Rectal smooth muscle tissue (tissue), 1 donor: ENCODE data around the gene TEX14.

Source experiments
- H3K27ac ChIP-seq: one replicate; pipeline ENCODE4 v1.7.0; 2013; ENCODE audit warnings: low read depth, low read length, inconsistent platforms
- H3K27me3 ChIP-seq: one replicate; pipeline ENCODE4 v1.7.0; 2013; ENCODE audit warnings: low read length; ENCODE audit not compliant: control insufficient read depth, insufficient read depth
- H3K36me3 ChIP-seq: one replicate; pipeline ENCODE4 v1.7.0; 2013; ENCODE audit warnings: low read length; ENCODE audit not compliant: control insufficient read depth, insufficient read depth
- H3K4me1 ChIP-seq: one replicate; pipeline ENCODE4 v1.7.0; 2013; ENCODE audit warnings: low read length; ENCODE audit not compliant: control insufficient read depth, insufficient read depth
- H3K4me3 ChIP-seq: one replicate; pipeline ENCODE4 v1.7.0; 2013; ENCODE audit warnings: low read length
- H3K9ac ChIP-seq: one replicate; pipeline ENCODE4 v1.7.0; 2013; ENCODE audit warnings: low read length

TEX14 gene

DNA sequence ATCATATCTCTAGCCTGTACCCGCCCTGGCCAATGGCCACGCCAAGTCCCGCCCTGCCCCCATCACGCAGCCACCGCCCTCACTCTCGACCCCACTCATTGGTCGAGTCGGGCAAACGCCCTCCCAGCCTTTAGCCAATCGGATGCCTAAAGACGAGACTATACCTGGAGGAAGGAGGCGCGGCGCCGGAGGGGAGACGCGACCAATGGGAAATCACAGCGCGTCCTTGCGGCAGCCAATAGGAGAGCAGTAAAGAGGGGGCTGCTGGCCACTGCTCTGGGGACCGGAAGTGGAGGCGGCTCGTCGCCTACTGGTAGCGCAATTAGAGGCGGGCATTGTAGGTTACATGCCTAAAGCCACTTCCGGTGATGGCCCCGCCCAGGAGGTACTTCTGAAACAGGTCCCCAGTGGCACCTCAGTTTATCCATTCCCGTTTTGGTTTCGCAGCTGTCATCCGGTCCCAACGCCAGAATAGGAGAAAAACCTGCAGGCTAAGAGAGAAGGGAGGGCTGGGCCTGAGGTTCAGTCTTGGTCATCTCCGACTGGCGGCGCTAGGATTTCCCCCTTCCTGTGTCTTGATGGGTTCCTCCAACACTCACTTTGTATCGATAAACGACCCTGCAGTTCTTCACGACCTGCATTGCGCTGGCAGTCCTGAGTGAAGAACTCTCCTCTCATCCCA, 173.8 kb downstream of the TEX14 start:
- H3K4me1 ChIP-seq, result peaks cover 13% of the 10 kb centered on the region
- H3K27ac ChIP-seq, result peak overlapping the region; percentile 96
- H3K9ac ChIP-seq, result peak overlapping the region; percentile 90
- H3K4me3 ChIP-seq, result peak overlapping the region; percentile 98
- H3K36me3 ChIP-seq, result no peaks in the 10 kb centered on the region
- no peaks in the 10 kb centered on the region for H3K27me3 ChIP-seq

- Histone ChIP-seq H3K36me3 (no peaks in the 10 kb centered on the region), H3K4me1 (peaks cover 13% of the 10 kb centered on the region), H3K9ac (peak overlapping the region; percentile 76), H3K4me3 (peak overlapping the region; percentile 76), H3K27me3 (no peaks in the 10 kb centered on the region), H3K27ac (peak overlapping the region; percentile 86)
Observed at GRCh38 chr17:58517378-58517927, 174.4 kb downstream of the TEX14 start.

- Histone ChIP-seq H3K36me3 (no peaks in the 10 kb centered on the region), H3K27ac (peak overlapping the region; percentile 86), H3K4me1 (peaks cover 13% of the 10 kb centered on the region)
Observed at GRCh38 chr17:58516644-58517377, 175.0 kb downstream of the TEX14 start.

GRCh38 chr17:58515286-58515685, 176.6 kb downstream of the TEX14 start:
- peaks cover 14% of the 10 kb centered on the region for H3K36me3 ChIP-seq
- no peak overlapping the region for H3K27ac ChIP-seq
- no peaks in the 10 kb centered on the region for H3K27me3 ChIP-seq
- peaks cover 13% of the 10 kb centered on the region for H3K4me1 ChIP-seq
- H3K4me3 ChIP-seq, result no peak overlapping the region
- H3K9ac ChIP-seq, result no peak overlapping the region

More at GRCh38 chr17:58516644-58517377, 175.0 kb downstream of the TEX14 start:
- peak overlapping the region; percentile 76 for H3K4me3 ChIP-seq
- H3K9ac ChIP-seq, result peak overlapping the region; percentile 76
- H3K27me3 ChIP-seq, result no peaks in the 10 kb centered on the region

- Histone ChIP-seq H3K4me3 (peak overlapping the region; percentile 29), H3K27me3 (no peaks in the 10 kb centered on the region), H3K27ac (peak overlapping the region; percentile 57), H3K4me1 (peaks cover 13% of the 10 kb centered on the region), H3K9ac (no peak overlapping the region), H3K36me3 (peaks cover 17% of the 10 kb centered on the region)
Observed at GRCh38 chr17:58514770-58515157, 177.1 kb downstream of the TEX14 start.

- Histone ChIP-seq H3K9ac (no peak within 1 kb of the TSS), H3K27ac (peak within 1 kb of the TSS; percentile 57), H3K4me3 (peak within 1 kb of the TSS; percentile 71), H3K27me3 (no peaks in the 10 kb centered on the region), H3K36me3 (peaks cover 22% of the 10 kb centered on the region), H3K4me1 (peaks cover 13% of the 10 kb centered on the region)
Observed at GRCh38 chr17:58513965-58514769, 177.7 kb downstream of the TEX14 start, which contains the start of gene MTMR4. Gene MTMR4 (minus strand): TSS chr17:58514638. CDS start chr17:58514407, 231 bp downstream.

DNA sequence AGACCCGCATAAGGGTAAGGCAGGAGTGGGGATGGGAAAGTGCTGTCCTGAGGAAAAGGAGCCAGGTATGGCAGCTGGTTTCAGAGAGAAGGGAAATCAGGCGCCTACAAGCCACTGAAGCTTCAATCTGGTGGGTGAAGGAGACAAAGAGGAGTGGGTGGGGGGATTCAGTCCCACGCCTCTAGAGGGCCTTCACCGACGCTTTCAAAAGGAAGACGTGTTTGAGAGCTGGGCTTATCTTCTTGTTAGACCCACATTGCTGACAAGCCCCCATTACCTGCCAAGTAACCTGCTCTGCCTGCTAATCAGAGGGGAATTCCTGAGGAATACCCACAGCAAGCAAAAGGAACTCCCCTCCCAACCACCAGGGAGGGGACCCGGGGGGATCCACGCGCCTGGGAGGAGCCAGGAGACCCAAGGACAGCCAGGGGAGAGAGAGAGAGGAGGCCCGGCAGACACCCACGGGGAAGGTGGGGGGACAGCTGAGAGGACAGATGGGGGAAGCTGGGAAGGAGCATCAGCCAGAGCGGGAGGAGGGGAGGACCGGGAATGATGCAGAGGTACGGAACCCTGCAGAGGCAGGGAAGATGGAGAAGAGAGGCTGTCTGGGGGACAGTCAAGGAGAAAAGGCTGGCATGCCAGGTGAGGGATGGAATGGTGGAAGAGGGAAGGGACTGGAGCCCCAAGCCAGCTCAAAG, 178.4 kb downstream of the TEX14 start:
- peak overlapping the region; percentile 71 for H3K4me3 ChIP-seq
- H3K4me1 ChIP-seq, result peaks cover 13% of the 10 kb centered on the region
- peaks cover 29% of the 10 kb centered on the region for H3K36me3 ChIP-seq
- H3K27me3 ChIP-seq, result no peaks in the 10 kb centered on the region
- H3K9ac ChIP-seq, result no peak overlapping the region
- H3K27ac ChIP-seq, result no peak overlapping the region

- no peak overlapping the region for H3K27ac ChIP-seq
- peaks cover 37% of the 10 kb centered on the region for H3K36me3 ChIP-seq
- no peak overlapping the region for H3K4me3 ChIP-seq
- H3K9ac ChIP-seq, result no peak overlapping the region
- H3K4me1 ChIP-seq, result peaks cover 4% of the 10 kb centered on the region
- no peaks in the 10 kb centered on the region for H3K27me3 ChIP-seq
Observed at GRCh38 chr17:58510075-58510474, 181.8 kb downstream of the TEX14 start.

DNA sequence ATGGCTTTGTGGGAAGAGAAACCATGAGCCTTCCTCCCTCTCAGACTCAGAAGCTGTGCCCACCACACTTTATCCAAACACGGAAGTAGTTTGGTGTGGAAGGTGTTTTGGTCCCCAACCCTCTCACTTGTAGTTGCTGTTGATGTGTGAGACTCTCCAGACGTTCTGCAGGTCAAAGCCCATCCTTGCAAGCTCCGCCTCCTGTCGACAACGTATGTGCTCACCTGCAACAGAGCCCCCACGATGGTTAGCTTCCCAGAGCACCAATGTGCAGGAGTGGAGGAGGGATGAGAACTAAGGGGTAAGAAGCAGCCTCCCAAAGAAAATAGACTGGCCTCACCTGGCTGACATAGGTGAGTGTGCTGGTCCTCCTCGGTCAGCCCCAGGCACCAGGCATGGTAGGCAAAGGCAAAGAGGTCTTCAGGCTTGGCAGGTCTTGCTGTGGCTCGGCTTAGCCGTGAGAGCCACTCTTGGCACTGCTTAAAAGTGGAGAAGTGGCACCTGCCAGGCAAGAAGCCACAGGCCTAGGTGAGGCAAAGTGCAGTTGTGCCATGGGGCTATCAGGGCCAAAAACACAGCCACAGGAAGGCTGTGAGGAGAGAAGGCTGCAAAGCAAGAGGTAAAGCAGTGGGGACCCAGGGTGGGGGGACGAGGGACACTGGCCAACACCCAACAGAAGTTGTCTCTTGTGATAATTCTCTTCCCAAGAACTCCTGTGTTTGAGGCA, 183.3 kb downstream of the TEX14 start:
- H3K4me1 ChIP-seq, result no peaks in the 10 kb centered on the region
- H3K36me3 ChIP-seq, result peaks cover 51% of the 10 kb centered on the region
- H3K9ac ChIP-seq, result no peak overlapping the region
- H3K4me3 ChIP-seq, result no peak overlapping the region
- H3K27me3 ChIP-seq, result no peaks in the 10 kb centered on the region
- H3K27ac ChIP-seq, result no peak overlapping the region

DNA sequence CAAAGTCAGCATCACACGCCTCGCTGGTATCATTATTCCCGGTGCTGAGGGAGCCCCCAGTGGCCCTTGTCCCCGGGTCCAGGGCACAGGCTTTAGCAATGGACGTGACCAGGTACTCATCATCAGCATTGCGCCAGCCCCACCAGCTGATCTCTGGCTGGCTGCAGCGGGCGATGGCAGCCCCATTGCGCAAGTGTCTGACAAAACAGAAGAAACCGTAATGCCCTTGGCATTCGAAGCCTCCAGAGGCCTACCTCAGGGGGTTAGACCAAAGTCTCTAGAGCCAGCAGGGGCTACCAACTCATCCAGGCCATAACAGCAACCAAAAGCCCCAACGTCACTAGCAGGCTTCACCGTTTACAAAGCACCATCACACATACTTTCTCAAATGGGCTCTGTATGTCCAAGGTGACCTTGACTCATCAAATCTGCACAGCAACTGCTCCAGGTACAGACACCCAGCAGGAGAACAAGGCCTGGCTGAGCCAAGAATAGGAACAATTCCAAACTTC, 184.7 kb downstream of the TEX14 start:
- no peak overlapping the region for H3K4me3 ChIP-seq
- no peaks in the 10 kb centered on the region for H3K27me3 ChIP-seq
- no peaks in the 10 kb centered on the region for H3K4me1 ChIP-seq
- H3K27ac ChIP-seq, result no peak overlapping the region
- no peak overlapping the region for H3K9ac ChIP-seq
- peaks cover 54% of the 10 kb centered on the region for H3K36me3 ChIP-seq
